ENCODE data around the gene TBXAS1.

- TF ChIP-seq FOXM1 (IDR thresholded peaks at IDR 0.05; ENCODE audit: borderline replicate concordance), result no peak
- no peak for TF ChIP-seq SUZ12 (IDR thresholded peaks at IDR 0.05)
- TF ChIP-seq LEF1 (IDR thresholded peaks at IDR 0.05; ENCODE audit: borderline replicate concordance), result no peak
- TF ChIP-seq ELF4 (IDR thresholded peaks at IDR 0.05), result no peak
- no peak for TF ChIP-seq ARNT (IDR thresholded peaks at IDR 0.05)
- TF ChIP-seq BHLHE40 (IDR thresholded peaks at IDR 0.05; ENCODE audit: borderline replicate concordance), result no peak
- no peak for TF ChIP-seq SP1 (IDR thresholded peaks at IDR 0.05)
- no peak for TF ChIP-seq FOXA1 (IDR thresholded peaks at IDR 0.05)
- TF ChIP-seq ZNF384 (IDR thresholded peaks at IDR 0.05), result no peak
These were observed 187.5 kb downstream of the TBXAS1 start for GRCh38 chr7:140016540-140016939.

All from HEK293T (cell line).